Dendritic cell treated with granulocyte-macrophage colony-stimulating factor and Interleukin-4, amounts not matched to agents 40 ng/mL and 50 ng/mL, for 4 days (primary cell): ENCODE data around the gene ELMOD1.

Source experiments
- H3K27ac Mint-ChIP-seq: one replicate; pipeline ENCODE4 v1.8.0; 2022; ENCODE audit warnings: mild to moderate bottlenecking, mixed read lengths
- H3K27me3 Mint-ChIP-seq: one replicate; pipeline ENCODE4 v1.8.0; 2022; ENCODE audit warnings: mild to moderate bottlenecking, mixed read lengths
- H3K36me3 Mint-ChIP-seq: one replicate; pipeline ENCODE4 v1.8.0; 2022; ENCODE audit warnings: low read depth, mixed read lengths
- H3K4me1 Mint-ChIP-seq: one replicate; pipeline ENCODE4 v1.8.0; 2022; ENCODE audit warnings: low read depth, mixed read lengths
- H3K4me3 Mint-ChIP-seq: one replicate; pipeline ENCODE4 v1.8.0; 2022; ENCODE audit warnings: mild to moderate bottlenecking, moderate library complexity, mixed read lengths
- H3K9me3 Mint-ChIP-seq: one replicate; pipeline ENCODE4 v1.8.0; 2022; ENCODE audit warnings: mixed read lengths
- intact Hi-C: fragments of 100-400 bp; cut with micrococcal nuclease; formaldehyde crosslinking; loops from one replicate; pipeline ENCODE4 v1.15.0; 2022

Gene ELMOD1

DNA sequence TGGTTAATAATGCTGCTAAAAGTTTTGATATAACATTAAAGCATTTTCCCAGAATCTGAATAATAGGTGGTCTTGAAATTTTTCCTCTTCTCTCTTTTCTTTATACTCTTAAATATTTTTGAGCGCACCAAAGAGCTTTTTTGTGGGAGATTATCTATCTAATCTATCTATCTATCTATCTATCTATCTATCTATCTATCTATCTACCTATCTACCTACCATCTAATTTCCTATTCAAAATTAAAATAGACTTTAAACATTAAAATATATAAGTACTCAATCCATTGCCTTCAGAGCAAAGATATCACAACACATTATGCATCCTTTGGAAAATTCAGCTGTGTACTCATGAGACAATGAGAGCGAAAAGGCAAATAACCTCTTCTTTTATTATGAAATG is 55.8 kb downstream of the ELMOD1 start:
- no peak overlapping the region for H3K27ac Mint-ChIP-seq
- intact Hi-C loops = no loop called here
- no peaks in the 10 kb centered on the region for H3K36me3 Mint-ChIP-seq
- peaks cover 11% of the 10 kb centered on the region for H3K27me3 Mint-ChIP-seq
- no peaks in the 10 kb centered on the region for H3K4me1 Mint-ChIP-seq
- H3K4me3 Mint-ChIP-seq = no peak overlapping the region
- no peaks in the 10 kb centered on the region for H3K9me3 Mint-ChIP-seq

DNA sequence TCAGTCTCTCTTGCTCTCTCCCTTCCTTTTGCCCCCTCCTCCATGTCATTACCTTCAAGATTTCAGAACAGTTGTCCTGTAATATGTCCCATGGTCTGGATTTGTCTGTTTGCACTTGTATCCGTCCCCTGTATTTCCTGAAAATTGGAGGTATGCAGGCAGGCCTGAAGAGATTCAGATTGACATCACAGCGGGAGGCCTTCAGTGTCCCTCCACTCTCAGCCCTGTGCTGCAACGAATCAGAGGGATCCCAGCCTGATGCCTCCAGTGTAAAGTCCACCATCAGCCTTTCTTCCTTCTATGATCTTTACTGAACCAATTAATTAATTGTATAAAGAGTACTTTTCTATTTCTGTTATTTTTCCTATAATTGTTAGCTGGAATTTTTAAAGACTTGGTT is 57.3 kb downstream of the ELMOD1 start:
- Mint-ChIP-seq H3K27ac (no peak overlapping the region), H3K4me3 (no peak overlapping the region), H3K9me3 (no peaks in the 10 kb centered on the region), H3K36me3 (no peaks in the 10 kb centered on the region), H3K4me1 (no peaks in the 10 kb centered on the region), H3K27me3 (peaks cover 14% of the 10 kb centered on the region)
- intact Hi-C loops = no loop called here

DNA sequence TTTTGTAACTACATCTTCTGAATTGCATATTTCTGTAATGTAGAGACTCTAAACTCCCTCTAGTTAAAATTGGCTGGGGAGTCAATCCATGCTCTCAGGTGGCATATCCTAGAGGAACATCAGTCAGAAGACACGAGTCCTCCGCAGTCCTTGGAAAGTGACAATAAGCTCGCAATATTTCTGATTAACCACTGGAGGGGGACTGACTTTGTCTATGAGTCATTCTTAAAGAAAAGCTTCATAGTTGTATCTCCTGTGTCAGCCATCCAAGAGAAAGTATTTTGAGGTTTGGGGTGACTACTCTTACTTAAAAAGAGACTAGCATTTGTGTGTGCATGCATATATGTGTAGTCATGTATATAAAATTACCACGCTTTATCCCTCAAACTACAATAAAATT is 60.7 kb downstream of the ELMOD1 start:
- Mint-ChIP-seq H3K9me3 (no peaks in the 10 kb centered on the region), H3K4me3 (no peak overlapping the region), H3K27ac (no peak overlapping the region), H3K27me3 (peaks cover 12% of the 10 kb centered on the region), H3K4me1 (no peaks in the 10 kb centered on the region), H3K36me3 (no peaks in the 10 kb centered on the region)
- intact Hi-C loops = no loop called here

DNA sequence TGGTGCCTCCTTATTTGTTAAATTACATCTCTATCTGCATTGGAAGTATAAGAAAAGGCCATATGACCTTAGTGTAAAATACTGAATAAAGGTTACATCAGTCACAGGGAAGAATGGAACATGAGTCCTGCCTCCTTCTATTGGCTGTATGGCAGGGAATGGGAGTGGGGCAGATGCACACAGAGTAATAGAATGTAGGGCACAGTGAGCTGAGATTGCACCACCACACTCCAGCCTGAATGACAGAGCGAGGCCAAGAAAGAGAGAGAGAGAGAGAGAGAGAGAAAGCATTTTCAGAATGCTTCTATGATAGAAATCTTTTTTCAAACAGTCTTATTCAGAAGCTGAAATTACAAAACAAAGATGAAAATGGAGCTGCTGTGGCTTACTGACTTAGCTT is 62.1 kb downstream of the ELMOD1 start:
- H3K27me3 Mint-ChIP-seq = peaks cover 10% of the 10 kb centered on the region
- H3K27ac Mint-ChIP-seq = no peak overlapping the region
- no peaks in the 10 kb centered on the region for H3K36me3 Mint-ChIP-seq
- H3K9me3 Mint-ChIP-seq = no peaks in the 10 kb centered on the region
- H3K4me1 Mint-ChIP-seq = no peaks in the 10 kb centered on the region
- no peak overlapping the region for H3K4me3 Mint-ChIP-seq
- intact Hi-C loops = no loop called here

DNA sequence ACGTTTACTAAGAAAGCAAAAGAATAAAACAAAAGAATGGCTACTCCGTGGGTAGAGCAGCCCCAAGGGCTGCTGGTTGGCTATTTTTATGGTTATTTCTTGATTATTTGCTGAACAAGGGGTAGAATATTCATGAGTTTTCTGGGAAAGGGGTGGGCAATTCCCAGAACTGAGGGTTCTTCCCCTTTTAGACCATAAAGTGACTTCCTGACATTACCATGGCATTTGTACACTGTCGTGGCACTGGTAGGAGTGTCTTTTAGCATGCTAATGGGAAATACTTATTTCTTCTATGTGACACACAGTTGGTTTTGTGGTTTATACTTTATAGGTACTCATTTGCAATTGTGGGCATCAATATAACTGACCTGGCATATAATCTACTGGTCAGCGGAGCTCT is 64.7 kb downstream of the ELMOD1 start:
- Mint-ChIP-seq H3K27ac (no peak overlapping the region), H3K4me3 (no peak overlapping the region), H3K36me3 (no peaks in the 10 kb centered on the region), H3K27me3 (peaks cover 3% of the 10 kb centered on the region), H3K4me1 (no peaks in the 10 kb centered on the region), H3K9me3 (no peaks in the 10 kb centered on the region)
- intact Hi-C loops = no loop called here

DNA sequence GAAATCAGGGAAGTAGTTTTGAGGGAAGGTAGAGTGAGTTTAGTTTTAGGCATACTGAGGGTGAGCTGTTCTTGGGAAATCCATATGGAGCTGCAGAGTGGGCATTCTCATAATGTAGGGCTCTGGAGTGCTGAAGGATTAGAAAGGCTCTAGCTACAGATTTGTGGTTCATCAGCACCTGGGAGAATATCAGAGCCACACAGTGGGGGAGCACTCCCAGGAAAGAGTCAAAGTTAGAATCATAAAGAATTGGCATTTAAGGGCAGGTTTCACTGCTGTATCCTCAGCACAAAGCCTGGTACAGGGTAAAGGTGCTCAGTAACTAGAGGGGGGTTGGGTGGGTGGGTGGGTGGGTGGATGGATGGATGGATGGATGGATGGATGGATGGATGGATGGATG is 68.4 kb downstream of the ELMOD1 start:
- H3K27ac Mint-ChIP-seq = no peak overlapping the region
- no peaks in the 10 kb centered on the region for H3K4me1 Mint-ChIP-seq
- H3K4me3 Mint-ChIP-seq = no peak overlapping the region
- no peaks in the 10 kb centered on the region for H3K9me3 Mint-ChIP-seq
- no peaks in the 10 kb centered on the region for H3K36me3 Mint-ChIP-seq
- H3K27me3 Mint-ChIP-seq = no peaks in the 10 kb centered on the region
- intact Hi-C loops = no loop called here

DNA sequence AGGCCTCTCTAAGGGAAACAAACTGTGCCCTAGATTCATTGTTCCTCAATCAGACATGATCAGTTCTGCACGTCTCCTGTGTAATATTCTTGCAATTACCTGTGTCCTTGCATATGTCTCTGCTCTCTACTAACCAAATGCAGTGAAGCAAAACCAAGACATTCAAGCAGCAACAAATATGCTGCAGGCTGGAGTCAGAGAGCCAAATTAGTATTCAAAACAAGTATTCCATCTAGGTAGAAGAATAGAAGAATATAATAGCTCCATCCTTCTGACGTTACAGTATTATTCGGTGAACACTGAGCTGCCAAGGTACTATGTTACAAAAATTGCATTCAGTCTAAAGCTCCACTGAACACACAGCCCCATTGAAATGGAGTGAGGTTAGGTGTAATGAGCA is 69.1 kb downstream of the ELMOD1 start:
- no peaks in the 10 kb centered on the region for H3K36me3 Mint-ChIP-seq

DNA sequence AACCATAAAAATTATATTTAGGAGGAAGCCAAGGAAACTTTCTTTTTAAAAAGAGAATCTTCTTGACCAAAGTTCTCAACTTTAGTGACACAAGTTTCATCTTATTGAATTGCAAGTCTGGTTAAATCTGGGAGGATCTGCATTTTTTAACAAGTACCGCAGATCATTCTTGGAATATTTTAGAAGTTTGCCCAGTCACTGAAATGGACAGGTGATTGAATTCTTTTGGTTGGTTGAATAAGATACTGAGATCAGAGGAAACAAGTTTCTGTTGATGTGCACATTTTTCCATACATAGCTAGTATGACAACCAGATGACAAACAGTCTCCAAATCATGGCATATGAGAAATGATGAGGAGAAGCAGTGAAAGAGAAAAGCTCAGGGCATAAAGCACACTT is 70.7 kb downstream of the ELMOD1 start:
- H3K9me3 Mint-ChIP-seq = no peaks in the 10 kb centered on the region
- no peak overlapping the region for H3K27ac Mint-ChIP-seq
- no peaks in the 10 kb centered on the region for H3K27me3 Mint-ChIP-seq
- H3K4me1 Mint-ChIP-seq = no peaks in the 10 kb centered on the region
- no peak overlapping the region for H3K4me3 Mint-ChIP-seq
- intact Hi-C loops = no loop called here
- H3K36me3 Mint-ChIP-seq = no peaks in the 10 kb centered on the region

More for the DNA sequence above, 69.1 kb downstream of the ELMOD1 start:
- Mint-ChIP-seq H3K4me3 (no peak overlapping the region), H3K27me3 (no peaks in the 10 kb centered on the region), H3K4me1 (no peaks in the 10 kb centered on the region), H3K27ac (no peak overlapping the region), H3K9me3 (no peaks in the 10 kb centered on the region)
- intact Hi-C loops = no loop called here

DNA sequence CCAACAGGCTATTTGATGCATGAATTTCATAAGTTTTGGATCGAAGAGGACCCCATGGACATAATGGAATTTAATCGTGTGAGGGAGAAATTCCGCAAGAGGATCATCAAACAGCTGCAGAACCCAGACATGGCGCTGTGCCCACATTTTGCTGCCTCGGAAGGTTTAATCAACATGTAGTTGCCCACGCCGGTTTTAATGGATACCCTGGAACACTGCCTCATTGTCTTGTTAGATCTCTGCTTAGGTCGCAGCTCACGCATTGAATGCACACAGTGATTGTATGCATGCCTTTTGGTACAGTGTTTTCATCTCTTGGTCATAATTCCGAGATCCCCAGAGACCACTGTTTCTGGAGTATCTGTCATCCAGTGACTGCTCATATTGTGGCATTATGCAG is 74.1 kb downstream of the ELMOD1 start:
- Mint-ChIP-seq H3K9me3 (no peaks in the 10 kb centered on the region), H3K4me3 (no peak overlapping the region), H3K27me3 (peaks cover 1% of the 10 kb centered on the region), H3K4me1 (no peaks in the 10 kb centered on the region), H3K36me3 (no peaks in the 10 kb centered on the region), H3K27ac (no peak overlapping the region)
- intact Hi-C loops = no loop called here

DNA sequence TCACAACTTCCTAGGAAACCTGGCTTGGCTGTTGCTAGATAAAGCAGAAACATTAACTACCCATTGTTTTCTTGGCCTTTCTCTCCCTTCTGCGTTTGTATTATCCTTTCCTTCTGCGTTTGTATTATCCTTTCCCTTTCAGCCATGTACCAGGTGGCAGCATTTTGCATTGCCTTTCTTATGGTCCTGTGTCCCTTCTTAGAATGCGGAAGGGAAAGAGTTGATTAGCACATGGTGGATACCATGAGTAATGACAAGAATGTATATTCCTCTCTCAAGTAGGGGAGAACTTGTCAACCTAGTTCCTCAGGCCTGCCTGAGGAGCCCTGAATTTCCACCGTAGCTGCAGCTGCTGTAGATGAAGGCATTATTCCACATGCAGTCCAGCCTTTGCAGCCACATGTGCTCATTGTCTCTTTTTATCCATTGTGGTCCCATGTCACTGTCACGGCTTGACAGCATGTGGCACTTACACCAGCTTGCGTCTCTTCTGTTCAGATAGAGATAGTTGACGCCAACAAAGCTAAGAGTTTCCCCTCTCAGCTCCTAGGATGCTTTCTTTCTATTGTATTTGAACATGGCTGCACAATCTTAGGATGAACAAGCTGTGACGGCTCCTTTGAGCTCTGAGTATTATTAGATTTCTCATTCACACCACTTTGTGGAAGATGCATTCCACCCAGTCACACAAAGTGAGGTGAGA is 76.1 kb downstream of the ELMOD1 start:
- intact Hi-C loops = no loop called here
- no peak overlapping the region for H3K27ac Mint-ChIP-seq
- no peaks in the 10 kb centered on the region for H3K9me3 Mint-ChIP-seq
- H3K36me3 Mint-ChIP-seq = no peaks in the 10 kb centered on the region
- no peak overlapping the region for H3K4me3 Mint-ChIP-seq
- H3K27me3 Mint-ChIP-seq = peaks cover 1% of the 10 kb centered on the region
- H3K4me1 Mint-ChIP-seq = no peaks in the 10 kb centered on the region

DNA sequence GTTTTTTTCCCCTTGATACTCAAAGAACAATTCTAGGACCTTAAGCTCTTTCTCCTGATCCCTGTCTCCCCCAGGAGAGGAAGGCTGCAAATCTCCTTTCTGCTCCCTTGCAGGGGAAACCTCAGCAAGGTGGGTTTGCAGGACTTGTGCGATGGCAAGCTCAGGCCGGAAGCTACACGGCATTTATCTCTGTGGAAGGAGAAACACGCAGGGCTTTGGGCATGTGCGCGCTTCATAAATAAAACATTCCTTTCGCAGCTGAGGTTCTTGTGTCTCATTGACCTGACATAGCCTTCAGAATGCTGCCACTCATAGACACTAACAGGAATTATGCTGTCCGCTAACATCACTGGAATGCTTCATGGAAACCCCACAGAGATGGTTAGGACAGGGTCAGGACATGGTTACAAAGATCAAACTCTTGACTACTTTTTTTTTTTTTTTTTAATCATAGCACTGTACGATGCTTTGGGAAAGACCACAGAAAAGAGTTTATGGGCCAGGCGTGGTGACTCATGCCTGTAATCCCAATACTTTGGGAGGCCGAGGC is 78.3 kb downstream of the ELMOD1 start:
- intact Hi-C loops = no loop called here
- Mint-ChIP-seq H3K27me3 (peaks cover 1% of the 10 kb centered on the region), H3K4me1 (no peaks in the 10 kb centered on the region), H3K4me3 (no peak overlapping the region), H3K9me3 (no peaks in the 10 kb centered on the region), H3K36me3 (no peaks in the 10 kb centered on the region), H3K27ac (no peak overlapping the region)

DNA sequence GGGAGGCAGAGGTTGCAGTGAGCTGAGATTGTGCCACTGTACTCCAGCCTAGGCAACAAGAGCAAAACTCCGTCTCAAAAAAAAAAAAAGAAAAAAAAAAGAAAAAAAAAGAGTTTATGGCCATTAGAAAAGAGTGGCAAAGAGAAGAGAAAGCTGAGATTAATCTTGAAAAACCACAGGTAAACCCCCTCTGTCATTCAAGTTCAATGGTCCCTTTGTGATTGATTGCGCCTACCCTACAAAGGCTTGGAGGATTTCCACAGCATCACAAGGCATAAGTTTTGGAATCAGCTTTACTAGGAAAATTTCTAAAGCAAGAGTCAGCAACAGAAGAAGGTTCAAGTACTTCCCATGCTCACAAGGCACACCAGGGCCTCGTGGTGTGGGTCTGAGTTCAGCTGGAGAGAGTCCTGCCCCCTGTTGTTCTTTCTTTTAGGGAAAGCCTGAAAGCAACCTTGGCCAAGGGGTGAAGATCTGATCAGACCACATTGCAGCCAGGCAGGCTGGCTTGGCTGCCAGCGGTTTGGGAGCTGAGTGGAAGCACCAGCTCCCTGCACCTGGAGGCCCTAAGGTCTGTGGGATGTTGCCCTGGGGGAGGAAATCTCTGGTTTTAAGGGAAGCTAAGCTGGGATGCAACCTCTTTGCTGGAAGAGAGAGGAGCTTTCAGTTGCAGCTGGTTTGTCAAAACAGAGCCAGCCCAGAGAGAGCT is 79.1 kb downstream of the ELMOD1 start:
- intact Hi-C loops = no loop called here
- Mint-ChIP-seq H3K4me1 (no peaks in the 10 kb centered on the region), H3K36me3 (no peaks in the 10 kb centered on the region), H3K9me3 (no peaks in the 10 kb centered on the region), H3K27me3 (peaks cover 1% of the 10 kb centered on the region), H3K27ac (no peak overlapping the region), H3K4me3 (no peak overlapping the region)

DNA sequence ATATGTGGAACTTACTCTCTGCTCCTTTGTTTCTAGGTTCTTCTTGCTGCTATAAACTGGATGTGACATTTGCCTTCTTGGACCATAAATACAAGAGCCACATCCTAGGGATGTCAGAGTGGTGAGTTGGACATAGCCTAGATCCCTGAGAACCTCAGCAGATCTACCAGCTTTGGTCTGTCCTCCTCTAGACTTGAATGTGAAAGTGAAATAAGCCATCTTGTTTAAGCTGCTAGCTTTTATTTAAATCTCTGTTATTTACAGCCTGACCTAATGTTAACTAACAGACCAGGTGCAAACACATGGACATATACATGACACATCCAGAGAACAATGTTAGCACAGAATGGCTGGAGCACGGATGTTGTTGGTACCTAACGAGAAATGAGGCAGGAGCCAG is 85.0 kb downstream of the ELMOD1 start:
- Mint-ChIP-seq H3K36me3 (no peaks in the 10 kb centered on the region), H3K27ac (no peak overlapping the region), H3K4me1 (no peaks in the 10 kb centered on the region), H3K27me3 (peaks cover 1% of the 10 kb centered on the region), H3K4me3 (no peak overlapping the region), H3K9me3 (no peaks in the 10 kb centered on the region)
- intact Hi-C loops = no loop called here

DNA sequence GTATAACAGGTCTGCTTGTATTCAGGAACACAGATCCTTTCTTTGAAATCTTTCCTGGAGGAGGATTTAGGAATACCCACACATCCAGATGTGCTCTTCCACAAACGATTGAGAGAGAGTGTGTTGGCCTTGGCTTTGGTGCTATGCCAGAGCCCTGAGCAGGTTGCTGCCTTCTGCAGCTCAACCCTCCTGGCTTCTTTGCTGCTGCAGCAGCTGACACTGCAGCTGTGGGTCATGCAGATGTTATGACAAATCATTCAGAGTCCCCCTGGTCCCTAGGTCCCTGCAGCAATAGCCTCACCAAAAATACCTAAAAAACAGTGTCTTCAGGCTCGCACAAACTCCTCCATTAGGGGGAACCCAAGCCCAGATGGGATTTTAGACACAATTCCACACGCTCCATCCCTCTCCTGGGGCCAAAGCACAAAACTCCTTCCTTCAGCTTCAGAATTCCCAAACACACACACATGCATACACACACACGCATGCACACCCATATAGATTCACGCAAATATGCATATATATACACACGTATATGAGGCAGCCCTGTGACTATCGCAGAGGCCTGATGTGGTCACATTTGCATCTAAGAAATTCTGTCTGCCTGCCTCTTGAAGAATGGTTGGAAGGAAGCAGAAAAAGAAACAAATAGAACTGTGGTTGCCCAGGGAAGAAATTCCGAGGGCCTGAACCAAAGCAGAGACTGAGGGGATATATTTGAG is 85.5 kb downstream of the ELMOD1 start:
- peaks cover 1% of the 10 kb centered on the region for H3K27me3 Mint-ChIP-seq
- intact Hi-C loops = no loop called here
- H3K4me1 Mint-ChIP-seq = no peaks in the 10 kb centered on the region
- H3K9me3 Mint-ChIP-seq = no peaks in the 10 kb centered on the region
- no peak overlapping the region for H3K4me3 Mint-ChIP-seq
- H3K27ac Mint-ChIP-seq = no peak overlapping the region
- no peaks in the 10 kb centered on the region for H3K36me3 Mint-ChIP-seq
